Heart left ventricle (tissue), 16 donors: ENCODE data around the gene A3GALT2. TPM values are rescaled to one million over a fixed set of nuclear protein-coding genes. Genes with fewer than 3 reads are reported as not detected.
A peak's percentile ranks its signal among the peaks of the same experiment; 100 is the strongest.

Source experiments
- ATAC-seq, 4 donors: fragments of 200-7000 bp; cut with Tn5 transposase; one replicate each; pipeline ENCODE4 v1.9.1; 2020 to 2022; ENCODE audit warnings: moderate library complexity in 4 of 4, mild to moderate bottlenecking in 3 of 4, moderate number of reproducible peaks in 1 of 4
- DNase-seq, 5 donors: peaks; one replicate each; pipeline ENCODE4 v3.0.0-alpha.2; 2020
- H3K27ac ChIP-seq, 12 donors: fragments of 200-600 bp; sonication (generic) in 4 of 12; one replicate each; pipeline versions ENCODE4 v1.5.0 to v1.8.0; 2016 to 2022; ENCODE audit warnings: mild to moderate bottlenecking in 2 of 12
- H3K27me3 ChIP-seq, 9 donors: fragments of 200-600 bp; sonication (generic) in 2 of 9; one replicate each; pipeline versions ENCODE4 v1.5.1 to v1.8.0; 2016 to 2022; ENCODE audit warnings: mild to moderate bottlenecking in 3 of 9
- H3K36me3 ChIP-seq, 9 donors: fragments of 200-600 bp; sonication (generic) in 2 of 9; one replicate each; pipeline versions ENCODE4 v1.5.0 to v1.8.0; 2018 to 2022; ENCODE audit warnings: mild to moderate bottlenecking in 2 of 9
- H3K4me1 ChIP-seq, 12 donors: fragments of 200-600 bp; sonication (generic) in 4 of 12; one replicate each; pipeline versions ENCODE4 v1.5.0 to v1.8.0; 2016 to 2022; ENCODE audit warnings: mild to moderate bottlenecking in 3 of 12
- H3K4me3 ChIP-seq, 12 donors: fragments of 200-600 bp; sonication (generic) in 4 of 12; one replicate each; pipeline versions ENCODE4 v1.5.0 to v1.8.0; 2017 to 2022; ENCODE audit warnings: mild to moderate bottlenecking in 9 of 12, moderate library complexity in 4 of 12
- H3K9me3 ChIP-seq, 12 donors: fragments of 200-600 bp; sonication (generic) in 4 of 12; one replicate each; pipeline versions ENCODE4 v1.5.0 to v1.8.0; 2016 to 2022; ENCODE audit warnings: mild to moderate bottlenecking in 1 of 12
- CTCF ChIP-seq, 12 donors: fragments of 200-600 bp; sonication (generic) in 4 of 12; IDR thresholded peaks; one replicate each; pipeline versions ENCODE4 v1.5.0 to v1.8.0; 2018 to 2022; ENCODE audit warnings: antibody characterized with exemption in 12 of 12, mild to moderate bottlenecking in 5 of 12
- POLR2A ChIP-seq, 2 donors: fragments of 450-650 bp; IDR thresholded peaks; one replicate each; pipeline ENCODE4 v1.6.1; 2017; ENCODE audit warnings: antibody characterized with exemption in 2 of 2, mild to moderate bottlenecking in 2 of 2, moderate library complexity in 2 of 2
- WGBS, 4 donors: extraction: QIAGEN DNeasy Blood & Tissue Kit in 2 of 4; methylation state at CpG; one replicate each; pipeline versions ENCODE4 v1.1.5 to v1.1.7; 2013 to 2018; 5-methylcytosine and 5-hydroxymethylcytosine counted together
- intact Hi-C, 10 donors: fragments of 100-400 bp; cut with DNase I; formaldehyde crosslinking; loops; one replicate each; pipeline versions ENCODE4 v1.11.1 to v1.14.2; 2022
- polyA plus RNA-seq, 2 donors: library from polyadenylated mRNA; stranded (reverse); fragments of 200-250 nt; gene quantifications; one replicate each; pipeline ENCODE4 v1.2.3, GENCODE V29; 2013
- total RNA-seq, 9 donors: library from RNA; depleted of rRNA in 2 of 9; stranded (reverse); fragments of >200 nt in 2 of 9; fragmentation: NEBNext Ultra II Directional in 3 of 9; extraction: Animal tissue kit (Norgen Biotek cat#: 25700) in 3 of 9; gene quantifications; one replicate each; pipeline versions ENCODE4 v1.1.0 to v1.2.4, GENCODE V29; 2016 to 2023
- donor health status: ischemic (EF 13 %, LVEDD 7.1; RV severe dilation, severe dysfunction).
- donor health status: healthy with polysubstance abuse.
- donor health status: DM: no; HTN: yes; CAD: no.
- donor health status: DM: no; HTN: no; CAD: no.
- donor health status: ischemic (EF 25% LVEDD 6.9; RV normal size, moderate dysfunction).
- donor health status: ischemic (EF 25% LVEDD 5.7; RV mildly dilated, moderate dysfunction).
- donor health status: healthy.
- donor health status: DM: yes; HTN: yes; CAD: no.
- donor health status: ischemic (EF 35%, LVEDD 5.7; RV mildly dilated, moderate dysfunction).
- donor health status: nonischemic (EF 11% LVEDD 7.7; RV severe dilation, severe dysfunction).
- donor health status: DM: yes; HTN: yes; CAD: no.
- donor health status: PGD.
- donor health status: ischemic (EF 29% LVEDD 5.4; RV normal size, mild dysfunction).
- donor health status: nonischemic (EF 23%, LVEDD 6.1; RV moderate dilation, normal function).

Gene A3GALT2
- total and polyA plus RNA-seq, 11 donors = 0.40 TPM; not detected in 10

GRCh38 chr1:33297911-33298622 is 22.8 kb downstream of the A3GALT2 start:
- H3K27ac ChIP-seq = peak overlapping the region in 1 of 12 donors; percentile 30
- DNase-seq (peak in 1 of 5 donors; percentile 7), ATAC-seq (no peak)
- whole genome bisulfite sequencing, 4 donors = 88 to 95% (median 93%) methylated on average over 4 of the region's 4 CpGs
- H3K27me3 ChIP-seq = no peaks in the 10 kb centered on the region
- H3K4me1 ChIP-seq = peaks cover 0 to 30% (median 17%) of the 10 kb centered on the region in 12 donors
- intact Hi-C loops = loop anchor here (2.0 to 10.0 kb wide), 18 partner anchors 41 to 317 kb away; partner anchors contain the start of genes ZSCAN20 (in 2 of the 10) and ZNF362 (in 1 of the 10)
- H3K4me3 ChIP-seq = no peak overlapping the region
- H3K36me3 ChIP-seq = peaks cover 0 to 68% (median 59%) of the 10 kb centered on the region in 9 donors
- TF ChIP-seq POLR2A (IDR thresholded peaks at IDR 0.05) (no peak), CTCF (IDR thresholded peaks at IDR 0.05) (no peak)
- H3K9me3 ChIP-seq = no peaks in the 10 kb centered on the region

- WGBS, 4 donors = 82 to 95% (median 93%) methylated on average over 3 to 4 of the region's 4 CpGs
- no peak overlapping the region for H3K27ac ChIP-seq
These were observed 24.1 kb downstream of the A3GALT2 start for GRCh38 chr1:33296824-33297223.

GRCh38 chr1:33296082-33296458 is 24.8 kb downstream of the A3GALT2 start:
- no peak for TF ChIP-seq CTCF (IDR thresholded peaks at IDR 0.05)
- TF ChIP-seq POLR2A (IDR thresholded peaks at IDR 0.05) = no peak

More at GRCh38 chr1:33296824-33297223, 24.1 kb downstream of the A3GALT2 start:
- peak in 1 of 5 donors; percentile 13 for DNase-seq
- H3K27me3 ChIP-seq = no peaks in the 10 kb centered on the region
- no peak for ATAC-seq
- TF ChIP-seq POLR2A (IDR thresholded peaks at IDR 0.05) (no peak), CTCF (IDR thresholded peaks at IDR 0.05) (no peak)
- H3K9me3 ChIP-seq = no peaks in the 10 kb centered on the region
- H3K36me3 ChIP-seq = peaks cover 0 to 70% (median 60%) of the 10 kb centered on the region in 9 donors
- peaks cover 0 to 30% (median 17%) of the 10 kb centered on the region in 12 donors for H3K4me1 ChIP-seq
- intact Hi-C loops = loop anchor here (1.0 to 10.0 kb wide), 17 partner anchors 40 to 318 kb away; partner anchors contain the start of genes ZSCAN20 (in 2 of the 10) and ZNF362 (in 1 of the 10)
- no peak overlapping the region for H3K4me3 ChIP-seq

More at GRCh38 chr1:33296082-33296458, 24.8 kb downstream of the A3GALT2 start:
- 68 to 78% (median 71%) methylated on average over 9 of the region's 9 CpGs for WGBS, 4 donors
- Histone ChIP-seq H3K36me3 (peaks cover 0 to 70% (median 60%) of the 10 kb centered on the region in 9 donors), H3K9me3 (no peaks in the 10 kb centered on the region), H3K27ac (peak overlapping the region in 3 of 12 donors; percentile 6 to 46 (median 24)), H3K4me3 (no peak overlapping the region), H3K4me1 (peaks cover 0 to 25% (median 15%) of the 10 kb centered on the region in 12 donors), H3K27me3 (no peaks in the 10 kb centered on the region)
- ATAC-seq = peak in 1 of 4 donors; percentile 15
- peak in 1 of 5 donors; percentile 38 for DNase-seq
- intact Hi-C loops = loop anchor here (1.0 to 10.0 kb wide), 17 partner anchors 39 to 319 kb away; partner anchors contain the start of genes ZSCAN20 (in 2 of the 10) and ZNF362 (in 1 of the 10)
